ENCODE results near the gene CLCN5. TPM values are rescaled to one million over a fixed set of nuclear protein-coding genes. Genes with fewer than 3 reads are reported as not detected.

The CLCN5 gene
- total RNA-seq, 2 donors from 2014 or later, result 6.3 to 9.6 TPM

DNA sequence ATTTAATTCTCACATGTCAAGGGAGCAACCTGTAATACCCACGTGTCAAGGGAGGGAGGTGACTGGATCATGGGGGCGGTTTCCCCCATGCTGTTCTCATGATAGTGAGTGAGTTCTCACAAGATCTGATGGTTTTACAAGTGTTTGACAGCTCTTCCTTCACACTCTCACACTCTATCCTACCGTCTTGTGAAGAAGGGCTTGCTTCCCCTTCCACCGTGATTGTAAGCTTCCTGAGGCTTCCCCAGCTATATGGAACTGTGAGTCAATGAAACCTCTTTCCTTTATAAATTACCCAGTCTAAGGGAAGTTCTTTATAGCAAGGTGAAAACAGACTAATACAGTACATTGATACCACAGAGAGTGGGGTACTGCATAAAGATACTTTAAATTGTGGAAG is 25.4 kb upstream of the CLCN5 start:
- H3K9me3 ChIP-seq, result no peaks in the 10 kb centered on the region
- TF ChIP-seq, protein P1, sequence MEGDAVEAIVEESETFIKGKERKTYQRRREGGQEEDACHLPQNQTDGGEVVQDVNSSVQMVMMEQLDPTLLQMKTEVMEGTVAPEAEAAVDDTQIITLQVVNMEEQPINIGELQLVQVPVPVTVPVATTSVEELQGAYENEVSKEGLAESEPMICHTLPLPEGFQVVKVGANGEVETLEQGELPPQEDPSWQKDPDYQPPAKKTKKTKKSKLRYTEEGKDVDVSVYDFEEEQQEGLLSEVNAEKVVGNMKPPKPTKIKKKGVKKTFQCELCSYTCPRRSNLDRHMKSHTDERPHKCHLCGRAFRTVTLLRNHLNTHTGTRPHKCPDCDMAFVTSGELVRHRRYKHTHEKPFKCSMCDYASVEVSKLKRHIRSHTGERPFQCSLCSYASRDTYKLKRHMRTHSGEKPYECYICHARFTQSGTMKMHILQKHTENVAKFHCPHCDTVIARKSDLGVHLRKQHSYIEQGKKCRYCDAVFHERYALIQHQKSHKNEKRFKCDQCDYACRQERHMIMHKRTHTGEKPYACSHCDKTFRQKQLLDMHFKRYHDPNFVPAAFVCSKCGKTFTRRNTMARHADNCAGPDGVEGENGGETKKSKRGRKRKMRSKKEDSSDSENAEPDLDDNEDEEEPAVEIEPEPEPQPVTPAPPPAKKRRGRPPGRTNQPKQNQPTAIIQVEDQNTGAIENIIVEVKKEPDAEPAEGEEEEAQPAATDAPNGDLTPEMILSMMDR (IDR thresholded peaks at IDR 0.05), result no peak
- no peaks in the 10 kb centered on the region for H3K27me3 ChIP-seq (replicated peaks; ENCODE audit: insufficient read depth)
- ATAC-seq (ENCODE audit: insufficient number of reproducible peaks, low FRiP score, low read depth), result no peak
- H3K4me3 ChIP-seq, result no peak overlapping the region
- H3K27ac ChIP-seq, result no peak overlapping the region
- no peaks in the 10 kb centered on the region for H3K36me3 ChIP-seq
- no peaks in the 10 kb centered on the region for H3K4me1 ChIP-seq (ENCODE audit: control insufficient read depth in 1 of 2, low read depth in 2 of 2)
- no peak for DNase-seq (ENCODE audit: low spot score)

DNA sequence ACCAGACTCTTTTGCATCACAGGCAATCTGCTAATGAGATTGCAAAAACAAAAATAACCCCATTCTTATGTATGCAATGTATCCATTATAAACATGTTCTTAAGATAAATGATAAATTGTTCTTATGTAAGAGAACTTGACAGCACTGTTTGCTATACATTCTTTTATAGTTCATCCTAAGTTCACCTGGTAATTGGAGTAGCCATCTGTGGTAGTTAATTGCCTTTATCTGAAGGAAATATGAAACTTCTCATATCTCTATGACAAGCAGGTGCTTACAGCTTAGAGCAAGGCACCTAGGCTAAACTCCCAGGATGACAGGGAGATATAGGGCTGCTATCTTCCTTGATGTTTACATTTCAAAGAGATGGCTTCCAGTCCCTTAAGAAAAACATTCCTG is 21.3 kb upstream of the CLCN5 start:
- TF ChIP-seq, protein P1 (IDR thresholded peaks at IDR 0.05), result no peak
- Histone ChIP-seq H3K9me3 (no peaks in the 10 kb centered on the region), H3K27ac (no peak overlapping the region), H3K27me3 (replicated peaks; ENCODE audit: insufficient read depth) (no peaks in the 10 kb centered on the region), H3K36me3 (no peaks in the 10 kb centered on the region), H3K4me1 (ENCODE audit: control insufficient read depth in 1 of 2, low read depth in 2 of 2) (no peaks in the 10 kb centered on the region), H3K4me3 (no peak overlapping the region)
- ATAC-seq (ENCODE audit: insufficient number of reproducible peaks, low FRiP score, low read depth), result no peak
- no peak for DNase-seq (ENCODE audit: low spot score)

DNA sequence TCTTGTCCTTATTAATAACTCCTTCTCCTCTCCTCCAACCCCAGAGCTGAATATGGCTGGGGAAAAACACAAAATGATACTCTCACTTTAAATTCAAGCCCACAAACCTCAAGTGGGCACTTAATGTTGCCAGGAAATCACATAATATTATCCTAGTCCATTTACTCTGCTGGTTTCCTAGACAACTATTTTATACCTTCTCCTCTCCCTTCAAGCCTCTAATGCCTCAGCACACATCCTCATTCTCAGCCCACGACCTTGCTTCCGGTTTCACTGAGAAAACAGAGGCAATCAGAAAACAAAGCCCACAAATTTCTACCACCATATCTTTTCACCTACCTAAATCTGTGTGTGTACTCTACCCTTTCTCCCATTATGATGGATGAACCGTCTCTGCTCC is 12.1 kb upstream of the CLCN5 start:
- ATAC-seq (ENCODE audit: insufficient number of reproducible peaks, low FRiP score, low read depth) (no peak), DNase-seq (ENCODE audit: low spot score) (no peak)
- TF ChIP-seq, protein P1 (IDR thresholded peaks at IDR 0.05), result no peak
- H3K27ac ChIP-seq, result no peak overlapping the region
- no peaks in the 10 kb centered on the region for H3K4me1 ChIP-seq (ENCODE audit: control insufficient read depth in 1 of 2, low read depth in 2 of 2)
- no peaks in the 10 kb centered on the region for H3K9me3 ChIP-seq
- H3K36me3 ChIP-seq, result no peaks in the 10 kb centered on the region
- no peaks in the 10 kb centered on the region for H3K27me3 ChIP-seq (replicated peaks; ENCODE audit: insufficient read depth)
- no peak overlapping the region for H3K4me3 ChIP-seq

DNA sequence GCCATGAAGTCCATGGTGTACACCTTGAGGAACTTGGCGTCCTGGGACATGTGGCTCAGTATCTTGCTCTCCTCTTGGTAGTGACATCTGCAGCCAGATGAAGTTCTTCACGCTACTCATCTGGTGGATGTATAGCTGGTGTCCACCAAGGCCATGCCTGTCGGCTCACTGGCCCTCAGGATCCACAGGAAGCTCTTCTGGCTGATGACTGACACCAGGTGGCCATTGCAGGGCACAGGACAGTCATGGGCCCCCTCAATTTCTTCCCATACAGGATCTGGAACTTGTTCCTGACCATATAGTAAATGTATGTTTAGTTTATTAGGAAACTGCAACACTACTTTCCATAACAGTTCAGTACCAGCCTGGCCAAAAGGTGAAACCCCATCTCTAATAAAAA is 10.3 kb upstream of the CLCN5 start:
- H3K27me3 ChIP-seq (replicated peaks; ENCODE audit: insufficient read depth), result no peaks in the 10 kb centered on the region
- H3K4me3 ChIP-seq, result no peak overlapping the region
- H3K4me1 ChIP-seq (ENCODE audit: control insufficient read depth in 1 of 2, low read depth in 2 of 2), result no peaks in the 10 kb centered on the region
- ATAC-seq (ENCODE audit: insufficient number of reproducible peaks, low FRiP score, low read depth) (no peak), DNase-seq (ENCODE audit: low spot score) (no peak)
- no peaks in the 10 kb centered on the region for H3K9me3 ChIP-seq
- no peak overlapping the region for H3K27ac ChIP-seq
- TF ChIP-seq, protein P1 (IDR thresholded peaks at IDR 0.05), result no peak
- H3K36me3 ChIP-seq, result no peaks in the 10 kb centered on the region

DNA sequence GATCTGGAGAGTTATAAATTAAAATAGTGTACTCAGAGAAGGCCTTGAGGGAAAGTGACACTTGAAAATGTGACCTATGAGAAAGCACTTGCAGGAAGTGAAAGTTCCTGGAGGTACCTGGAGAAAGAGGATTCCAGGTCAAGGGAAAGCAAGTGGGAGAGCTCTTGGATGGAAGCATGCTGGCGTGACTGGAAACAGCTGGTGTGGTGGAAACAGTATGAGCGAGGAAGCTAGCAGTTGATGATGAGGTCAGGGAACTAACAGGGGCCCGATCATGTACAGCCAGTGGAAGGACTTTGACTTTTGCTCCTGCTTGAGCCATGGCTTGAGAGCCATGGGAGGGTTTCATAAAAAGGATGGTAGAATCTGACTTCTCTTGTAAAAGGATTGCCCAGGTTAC is 9.5 kb upstream of the CLCN5 start:
- ATAC-seq (ENCODE audit: insufficient number of reproducible peaks, low FRiP score, low read depth) (no peak), DNase-seq (ENCODE audit: low spot score) (no peak)
- Histone ChIP-seq H3K27me3 (replicated peaks; ENCODE audit: insufficient read depth) (no peaks in the 10 kb centered on the region), H3K4me1 (ENCODE audit: control insufficient read depth in 1 of 2, low read depth in 2 of 2) (no peaks in the 10 kb centered on the region), H3K36me3 (no peaks in the 10 kb centered on the region), H3K4me3 (no peak overlapping the region), H3K9me3 (no peaks in the 10 kb centered on the region), H3K27ac (no peak overlapping the region)
- TF ChIP-seq, protein P1 (IDR thresholded peaks at IDR 0.05), result no peak

All from thoracic aorta (tissue), 2 donors.